Measurements from ENCODE around the gene NFAT5. TPM values are rescaled to one million over a fixed set of nuclear protein-coding genes. Genes with fewer than 3 reads are reported as not detected.

The NFAT5 gene
- total RNA-seq, 3 donors from 2014 or later = 29.1 to 48.4 (median 39.8) TPM

DNA sequence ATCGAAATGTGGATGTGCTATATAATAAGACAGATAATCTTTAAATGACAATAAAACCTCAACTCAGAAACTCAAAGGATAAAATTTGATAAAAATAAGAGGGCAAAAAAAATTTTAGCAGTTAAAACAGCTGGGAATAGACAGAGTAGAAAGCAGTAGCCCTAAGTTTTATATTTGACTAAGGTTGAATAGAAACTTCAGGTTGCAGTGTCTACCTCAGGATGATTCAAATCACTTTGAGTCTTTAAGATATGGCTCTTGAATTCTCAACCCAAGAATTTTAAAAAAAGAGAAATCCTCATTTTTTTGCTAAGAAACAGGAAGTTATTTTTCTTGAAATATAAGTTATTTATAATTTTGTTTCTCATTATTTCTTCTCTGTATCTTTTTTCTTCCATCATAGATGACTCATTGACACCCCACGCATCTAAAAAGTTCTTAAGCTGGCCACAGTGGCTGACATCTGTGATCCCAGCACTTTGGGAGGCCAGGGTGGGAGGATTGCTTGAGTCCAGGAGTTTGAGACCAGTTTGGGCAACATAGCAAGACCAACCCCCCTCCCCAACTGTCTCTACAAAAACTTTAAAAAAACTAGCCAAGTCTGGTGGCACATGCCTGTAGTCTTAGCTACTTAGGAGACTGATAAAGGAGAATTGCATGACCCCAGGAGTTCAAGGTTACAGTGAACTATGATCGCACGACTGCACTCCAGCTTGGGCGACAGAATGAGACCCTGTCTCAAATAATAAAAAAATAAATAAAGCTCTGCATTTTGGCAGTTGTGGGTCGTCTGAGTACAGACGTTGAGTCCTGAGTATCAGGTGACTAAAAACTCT, 23.9 kb downstream of the NFAT5 start:
- Histone ChIP-seq H3K4me1 (ENCODE audit: low read depth) (peaks cover 2% of the 10 kb centered on the region), H3K36me3 (ENCODE audit: low read depth) (no peaks in the 10 kb centered on the region), H3K4me3 (no peak overlapping the region), H3K9me3 (no peaks in the 10 kb centered on the region)
- TF ChIP-seq, protein P1, sequence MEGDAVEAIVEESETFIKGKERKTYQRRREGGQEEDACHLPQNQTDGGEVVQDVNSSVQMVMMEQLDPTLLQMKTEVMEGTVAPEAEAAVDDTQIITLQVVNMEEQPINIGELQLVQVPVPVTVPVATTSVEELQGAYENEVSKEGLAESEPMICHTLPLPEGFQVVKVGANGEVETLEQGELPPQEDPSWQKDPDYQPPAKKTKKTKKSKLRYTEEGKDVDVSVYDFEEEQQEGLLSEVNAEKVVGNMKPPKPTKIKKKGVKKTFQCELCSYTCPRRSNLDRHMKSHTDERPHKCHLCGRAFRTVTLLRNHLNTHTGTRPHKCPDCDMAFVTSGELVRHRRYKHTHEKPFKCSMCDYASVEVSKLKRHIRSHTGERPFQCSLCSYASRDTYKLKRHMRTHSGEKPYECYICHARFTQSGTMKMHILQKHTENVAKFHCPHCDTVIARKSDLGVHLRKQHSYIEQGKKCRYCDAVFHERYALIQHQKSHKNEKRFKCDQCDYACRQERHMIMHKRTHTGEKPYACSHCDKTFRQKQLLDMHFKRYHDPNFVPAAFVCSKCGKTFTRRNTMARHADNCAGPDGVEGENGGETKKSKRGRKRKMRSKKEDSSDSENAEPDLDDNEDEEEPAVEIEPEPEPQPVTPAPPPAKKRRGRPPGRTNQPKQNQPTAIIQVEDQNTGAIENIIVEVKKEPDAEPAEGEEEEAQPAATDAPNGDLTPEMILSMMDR (IDR thresholded peaks at IDR 0.05) = no peak
- intact Hi-C loops (cut with DNase I, micrococcal nuclease) = no loop called here
- DNase-seq (no peak), ATAC-seq (no peak)

DNA sequence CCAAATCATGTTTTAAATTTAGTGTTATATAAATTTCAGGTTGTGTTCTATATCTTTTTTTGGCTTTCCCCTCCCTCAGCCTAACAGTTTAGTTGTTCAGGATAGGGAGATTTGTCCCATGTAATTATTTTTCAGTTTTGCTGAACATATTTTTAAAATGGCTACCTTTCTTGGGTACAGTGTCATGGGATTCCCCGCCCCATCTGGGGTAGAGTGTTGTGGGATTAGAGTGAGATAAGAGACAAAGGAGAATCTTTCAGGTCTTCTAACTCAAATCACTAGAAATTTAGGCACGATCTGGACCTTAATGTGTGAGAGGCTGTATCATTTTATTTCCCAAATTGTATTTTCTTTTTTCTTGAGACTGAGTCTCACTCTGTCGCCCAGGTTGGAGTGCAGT, 24.8 kb downstream of the NFAT5 start:
- intact Hi-C loops (cut with DNase I, micrococcal nuclease) = no loop called here

DNA sequence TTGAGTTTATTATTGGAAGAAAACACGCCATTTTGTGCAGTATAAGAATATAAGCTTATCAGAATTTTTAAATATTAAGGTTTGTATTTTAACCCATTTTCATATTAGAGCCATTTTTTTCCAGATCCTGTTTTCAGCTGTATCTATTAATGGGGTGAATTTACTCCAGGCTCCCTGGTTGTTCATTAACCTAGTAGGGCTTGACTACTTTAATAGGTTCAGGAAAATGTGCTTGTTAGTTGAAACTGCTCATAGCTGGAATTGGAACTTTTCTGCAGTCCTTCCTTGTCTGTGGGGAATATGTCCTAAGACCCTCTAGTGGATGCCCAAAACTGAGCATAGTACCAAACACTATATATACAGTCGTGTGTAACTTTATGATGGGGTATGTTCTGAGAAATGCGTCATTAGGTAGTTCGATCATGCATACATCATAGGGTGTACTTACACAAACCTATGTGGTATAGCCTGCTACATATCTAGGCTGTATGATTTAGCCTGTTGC, 28.0 kb downstream of the NFAT5 start:
- TF ChIP-seq, protein P1 (IDR thresholded peaks at IDR 0.05) = no peak
- H3K4me3 ChIP-seq = no peak overlapping the region
- intact Hi-C loops (cut with DNase I, micrococcal nuclease) = no loop called here
- H3K9me3 ChIP-seq = no peaks in the 10 kb centered on the region
- H3K36me3 ChIP-seq (ENCODE audit: low read depth) = no peaks in the 10 kb centered on the region
- ATAC-seq (no peak), DNase-seq (no peak)
- no peaks in the 10 kb centered on the region for H3K4me1 ChIP-seq (ENCODE audit: low read depth)

More for the DNA sequence above, 24.8 kb downstream of the NFAT5 start:
- no peaks in the 10 kb centered on the region for H3K36me3 ChIP-seq (ENCODE audit: low read depth)
- H3K4me3 ChIP-seq = no peak overlapping the region
- no peaks in the 10 kb centered on the region for H3K9me3 ChIP-seq
- TF ChIP-seq, protein P1 (IDR thresholded peaks at IDR 0.05) = no peak
- DNase-seq (no peak), ATAC-seq (no peak)
- peaks cover 2% of the 10 kb centered on the region for H3K4me1 ChIP-seq (ENCODE audit: low read depth)

DNA sequence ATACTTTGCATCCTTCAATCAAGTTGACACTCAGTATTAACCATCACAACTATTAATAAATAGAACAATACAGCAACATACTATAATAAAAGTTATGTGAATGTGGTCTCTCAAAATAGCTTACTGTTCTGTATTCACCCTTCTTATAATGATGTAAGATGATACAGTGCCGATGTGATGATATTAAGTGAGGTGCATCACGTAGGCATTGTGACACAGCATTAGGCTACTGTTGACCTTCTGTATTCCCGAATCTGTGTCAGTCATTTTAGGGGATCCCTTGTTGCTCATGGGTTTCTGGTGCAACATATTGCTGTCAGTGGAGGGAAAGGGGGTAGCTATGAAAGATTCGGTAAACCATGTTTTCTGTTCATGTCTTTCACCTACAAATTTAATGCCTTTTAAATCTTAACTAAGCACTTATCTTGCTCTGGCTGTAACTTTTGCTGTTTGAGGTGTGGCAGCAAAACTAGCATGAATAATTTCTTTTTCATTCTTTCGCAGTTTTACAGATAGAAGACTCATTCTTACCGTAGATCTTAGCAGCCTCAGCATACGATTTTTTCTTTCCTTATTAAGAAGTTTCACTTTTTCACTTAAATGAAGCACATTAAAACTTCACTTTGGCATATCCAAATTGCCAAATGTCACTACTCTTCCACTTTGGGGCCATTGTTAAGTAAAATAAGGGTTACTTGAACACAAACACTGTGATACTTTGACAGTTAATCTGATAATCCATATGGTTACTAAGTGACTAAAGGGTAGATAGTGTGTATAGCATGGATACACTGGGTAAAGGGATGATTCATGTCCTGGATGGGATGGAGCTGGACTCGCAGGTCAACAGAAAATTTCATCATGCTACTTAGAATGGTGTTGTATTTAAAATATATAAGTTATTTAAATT, 29.6 kb downstream of the NFAT5 start:
- peak; percentile 54 for ATAC-seq
- H3K4me3 ChIP-seq = no peak overlapping the region
- H3K4me1 ChIP-seq (ENCODE audit: low read depth) = no peaks in the 10 kb centered on the region
- H3K36me3 ChIP-seq (ENCODE audit: low read depth) = no peaks in the 10 kb centered on the region
- no peaks in the 10 kb centered on the region for H3K9me3 ChIP-seq
- intact Hi-C loops (cut with DNase I, micrococcal nuclease) = no loop called here
- TF ChIP-seq, protein P1 (IDR thresholded peaks at IDR 0.05) = no peak
- DNase-seq = no peak

DNA sequence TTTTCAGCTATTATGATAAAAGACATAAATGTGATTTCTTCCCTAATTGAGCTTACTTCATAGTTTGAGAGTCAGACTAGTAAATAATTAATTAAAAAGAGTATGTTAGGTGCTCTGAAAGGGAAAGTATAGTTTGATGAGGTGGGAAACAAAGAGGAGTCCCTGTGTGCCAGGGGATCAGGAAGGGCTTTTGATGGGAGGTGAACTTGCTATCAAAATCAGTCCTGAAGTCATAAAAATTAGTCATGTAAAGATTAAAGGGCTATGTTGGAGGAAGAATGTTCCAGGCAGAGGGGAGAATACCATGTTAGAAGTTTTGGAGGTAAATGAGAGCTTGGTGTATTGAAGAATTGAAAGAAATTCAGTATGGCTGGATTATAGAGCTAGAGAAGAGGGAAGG, 31.0 kb downstream of the NFAT5 start:
- intact Hi-C loops (cut with DNase I, micrococcal nuclease) = no loop called here
- Histone ChIP-seq H3K4me3 (no peak overlapping the region), H3K9me3 (no peaks in the 10 kb centered on the region), H3K4me1 (ENCODE audit: low read depth) (no peaks in the 10 kb centered on the region), H3K36me3 (ENCODE audit: low read depth) (no peaks in the 10 kb centered on the region)
- TF ChIP-seq, protein P1 (IDR thresholded peaks at IDR 0.05) = no peak
- DNase-seq (no peak), ATAC-seq (peak; percentile 58)

Data from mucosa of descending colon (tissue), 3 donors.